ENCODE measurements around the gene SIVA1. TPM values are rescaled to one million over a fixed set of nuclear protein-coding genes. Genes with fewer than 3 reads are reported as not detected.

SIVA1 gene
- total RNA-seq, 1 donor from 2014 or later = 47.0 TPM

GRCh38 chr14:104732355-104732804, 20.6 kb upstream of the SIVA1 start:
- H3K36me3 Mint-ChIP-seq (ENCODE audit: low read depth) = no peaks in the 10 kb centered on the region

GRCh38 chr14:104732931-104733681, 19.8 kb upstream of the SIVA1 start:
- Mint-ChIP-seq H3K27me3 (ENCODE audit: low read depth) (peaks cover 3% of the 10 kb centered on the region), H3K36me3 (ENCODE audit: low read depth) (no peaks in the 10 kb centered on the region), H3K27ac (ENCODE audit: unreplicated experiment) (no peak overlapping the region), H3K4me3 (ENCODE audit: unreplicated experiment) (no peak overlapping the region), H3K9me3 (ENCODE audit: low read depth) (no peaks in the 10 kb centered on the region), H3K4me1 (ENCODE audit: low read depth) (peaks cover 20% of the 10 kb centered on the region)
- no peak for DNase-seq (ENCODE audit: low spot score)
- TF ChIP-seq CTCF (IDR thresholded peaks at IDR 0.05) = no peak

More at GRCh38 chr14:104732355-104732804, 20.6 kb upstream of the SIVA1 start:
- TF ChIP-seq CTCF (IDR thresholded peaks at IDR 0.05) = no peak
- no peak for DNase-seq (ENCODE audit: low spot score)
- no peak overlapping the region for H3K27ac Mint-ChIP-seq (ENCODE audit: unreplicated experiment)
- no peaks in the 10 kb centered on the region for H3K9me3 Mint-ChIP-seq (ENCODE audit: low read depth)
- H3K4me3 Mint-ChIP-seq (ENCODE audit: unreplicated experiment) = no peak overlapping the region
- H3K27me3 Mint-ChIP-seq (ENCODE audit: low read depth) = peaks cover 3% of the 10 kb centered on the region
- H3K4me1 Mint-ChIP-seq (ENCODE audit: low read depth) = peaks cover 17% of the 10 kb centered on the region

GRCh38 chr14:104734051-104734587, 18.8 kb upstream of the SIVA1 start:
- Mint-ChIP-seq H3K4me3 (ENCODE audit: unreplicated experiment) (no peak overlapping the region), H3K36me3 (ENCODE audit: low read depth) (no peaks in the 10 kb centered on the region), H3K27ac (ENCODE audit: unreplicated experiment) (no peak overlapping the region), H3K4me1 (ENCODE audit: low read depth) (peaks cover 20% of the 10 kb centered on the region), H3K9me3 (ENCODE audit: low read depth) (no peaks in the 10 kb centered on the region), H3K27me3 (ENCODE audit: low read depth) (peaks cover 2% of the 10 kb centered on the region)
- no peak for TF ChIP-seq CTCF (IDR thresholded peaks at IDR 0.05)
- no peak for DNase-seq (ENCODE audit: low spot score)

GRCh38 chr14:104734601-104734990, 18.4 kb upstream of the SIVA1 start:
- Mint-ChIP-seq H3K27ac (ENCODE audit: unreplicated experiment) (no peak overlapping the region), H3K9me3 (ENCODE audit: low read depth) (no peaks in the 10 kb centered on the region), H3K4me3 (ENCODE audit: unreplicated experiment) (no peak overlapping the region), H3K36me3 (ENCODE audit: low read depth) (no peaks in the 10 kb centered on the region), H3K27me3 (ENCODE audit: low read depth) (no peaks in the 10 kb centered on the region), H3K4me1 (ENCODE audit: low read depth) (peaks cover 20% of the 10 kb centered on the region)
- no peak for DNase-seq (ENCODE audit: low spot score)
- TF ChIP-seq CTCF (IDR thresholded peaks at IDR 0.05) = no peak

- H3K4me3 Mint-ChIP-seq (ENCODE audit: unreplicated experiment) = no peak overlapping the region
- H3K27me3 Mint-ChIP-seq (ENCODE audit: low read depth) = no peaks in the 10 kb centered on the region
- no peak for TF ChIP-seq CTCF (IDR thresholded peaks at IDR 0.05)
- peaks cover 2% of the 10 kb centered on the region for H3K36me3 Mint-ChIP-seq (ENCODE audit: low read depth)
- no peaks in the 10 kb centered on the region for H3K9me3 Mint-ChIP-seq (ENCODE audit: low read depth)
- no peak overlapping the region for H3K27ac Mint-ChIP-seq (ENCODE audit: unreplicated experiment)
- DNase-seq (ENCODE audit: low spot score) = no peak
- H3K4me1 Mint-ChIP-seq (ENCODE audit: low read depth) = peaks cover 20% of the 10 kb centered on the region
Measured at GRCh38 chr14:104734991-104735779, 17.8 kb upstream of the SIVA1 start.
